PC-9 (cell line): ENCODE results near the gene CCDC154.

Experiments
- CTCF ChIP-seq: fragments of 200-600 bp; sonication (generic); conservative IDR thresholded peaks from 2 replicates; pipeline ENCODE4 v1.6.1; 2017; ENCODE audit warnings: mixed run types, antibody characterized with exemption, mild to moderate bottlenecking, moderate library complexity
- EZH2 ChIP-seq: fragments of 200-600 bp; sonication (generic); IDR thresholded peaks from 2 replicates; pipeline ENCODE4 v1.8.0; 2017; ENCODE audit warnings: antibody characterized with exemption, low read depth

- TF ChIP-seq CTCF (no peak), EZH2 (no peak)
These were observed 51.5 kb downstream of the CCDC154 start for GRCh38 chr16:1392826-1393225.
